Testis (tissue), 2 donors: ENCODE measurements around the gene UBD.

Experiments used
- POLR2A ChIP-seq: fragments of 450-650 bp; IDR thresholded peaks from one replicate; pipeline ENCODE4 v1.6.1; 2017; ENCODE audit warnings: antibody characterized with exemption, mild to moderate bottlenecking, moderate library complexity
- TF ChIP-seq, protein P1 (sequence below), 3 experiments: fragments of 450-650 bp in 2 of 3; fragments of 200-600 bp in 1 of 3; sonication (generic) in 1 of 3; IDR thresholded peaks; one replicate each; pipeline ENCODE4 v1.5.1; 2016 to 2019; ENCODE audit warnings: antibody characterized with exemption in 3 of 3, mild to moderate bottlenecking in 2 of 3, moderate library complexity in 1 of 3

DNA sequence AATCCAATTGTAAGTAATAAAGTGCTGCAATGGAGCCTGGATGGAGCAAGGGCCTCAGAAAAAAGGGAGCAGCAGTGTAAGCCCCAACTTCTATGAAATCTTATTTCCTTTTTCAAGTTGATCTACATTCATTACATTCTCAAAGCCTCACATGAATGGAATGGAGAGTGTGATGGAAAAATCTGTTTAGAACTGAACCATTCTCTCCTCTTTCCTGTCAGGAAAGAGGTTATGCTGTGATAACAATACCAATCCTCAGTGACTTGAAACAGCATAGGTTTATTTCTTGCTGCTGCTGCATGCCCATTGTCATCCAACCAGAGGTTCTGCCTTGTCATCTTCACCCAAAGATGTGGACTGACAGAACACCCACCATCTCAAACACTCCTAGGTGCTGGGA lies 16.5 kb upstream of the UBD start:
- TF ChIP-seq, protein P1, sequence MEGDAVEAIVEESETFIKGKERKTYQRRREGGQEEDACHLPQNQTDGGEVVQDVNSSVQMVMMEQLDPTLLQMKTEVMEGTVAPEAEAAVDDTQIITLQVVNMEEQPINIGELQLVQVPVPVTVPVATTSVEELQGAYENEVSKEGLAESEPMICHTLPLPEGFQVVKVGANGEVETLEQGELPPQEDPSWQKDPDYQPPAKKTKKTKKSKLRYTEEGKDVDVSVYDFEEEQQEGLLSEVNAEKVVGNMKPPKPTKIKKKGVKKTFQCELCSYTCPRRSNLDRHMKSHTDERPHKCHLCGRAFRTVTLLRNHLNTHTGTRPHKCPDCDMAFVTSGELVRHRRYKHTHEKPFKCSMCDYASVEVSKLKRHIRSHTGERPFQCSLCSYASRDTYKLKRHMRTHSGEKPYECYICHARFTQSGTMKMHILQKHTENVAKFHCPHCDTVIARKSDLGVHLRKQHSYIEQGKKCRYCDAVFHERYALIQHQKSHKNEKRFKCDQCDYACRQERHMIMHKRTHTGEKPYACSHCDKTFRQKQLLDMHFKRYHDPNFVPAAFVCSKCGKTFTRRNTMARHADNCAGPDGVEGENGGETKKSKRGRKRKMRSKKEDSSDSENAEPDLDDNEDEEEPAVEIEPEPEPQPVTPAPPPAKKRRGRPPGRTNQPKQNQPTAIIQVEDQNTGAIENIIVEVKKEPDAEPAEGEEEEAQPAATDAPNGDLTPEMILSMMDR (IDR thresholded peaks at IDR 0.05), result no peak
- no peak for TF ChIP-seq POLR2A
